Cortex of kidney (tissue), 1 donor: ENCODE measurements around the gene SERPINB13.
"Not testable (repeated sequence)": the region's sequence is repeated elsewhere in the genome, so short reads cannot be mapped to it uniquely, and the experiment has no call there.

Source experiments
- DNase-seq: peaks from one replicate; lab custom pipeline; 2025; lab: John Stamatoyannopoulos, UW

Gene SERPINB13

DNA sequence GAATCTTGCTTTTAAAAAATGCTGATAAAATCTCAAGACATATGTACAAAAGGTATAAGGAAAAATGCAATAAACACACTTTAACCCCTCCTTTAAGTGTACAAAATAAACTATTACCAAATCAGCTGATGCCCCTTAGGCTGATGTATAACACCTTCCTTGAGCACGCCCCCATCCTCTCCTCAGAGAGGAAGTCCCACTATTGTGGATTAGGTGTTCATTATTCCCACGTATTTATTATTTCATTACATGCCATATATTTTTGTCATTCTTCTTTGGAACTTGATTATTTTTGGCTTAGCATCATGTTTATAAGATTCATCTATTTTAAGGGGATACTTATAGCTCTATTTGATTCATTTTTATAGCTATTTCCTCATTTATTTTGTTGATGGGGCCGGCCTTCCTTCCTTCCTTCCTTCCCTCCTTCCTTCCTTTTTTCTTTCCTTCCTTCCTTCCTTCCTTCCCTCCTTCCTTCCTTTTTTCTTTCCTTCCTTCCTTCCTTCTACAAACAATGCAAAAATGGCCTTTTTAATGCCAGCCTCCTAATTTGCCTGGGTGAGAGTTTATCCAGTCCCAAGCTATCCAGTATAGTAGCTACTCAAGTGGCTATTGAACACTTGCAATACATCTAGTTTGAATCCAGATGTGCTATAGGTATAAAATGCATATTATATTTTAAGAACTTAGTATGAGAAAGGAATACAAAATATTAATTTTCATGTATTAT, 4.0 kb downstream of the SERPINB13 start:
- no peak for DNase-seq

DNA sequence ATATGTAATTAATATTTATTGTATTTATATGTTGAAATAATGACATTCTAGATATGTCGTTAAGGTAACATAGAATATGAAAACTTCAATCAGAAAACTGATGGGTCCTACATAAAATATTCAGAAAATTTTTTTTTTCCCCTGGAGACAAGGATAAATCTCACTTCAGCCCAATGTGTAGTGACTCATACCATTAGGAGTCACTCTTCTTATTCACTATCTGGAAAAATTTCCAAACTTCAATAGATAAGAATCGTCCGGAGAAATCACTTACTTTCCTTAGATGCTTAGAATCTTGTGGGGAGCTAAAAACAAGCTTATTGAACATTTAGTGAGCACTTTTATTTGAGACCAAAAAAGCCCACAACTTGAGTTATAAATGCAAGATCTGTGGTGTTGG, 4.6 kb downstream of the SERPINB13 start:
- no peak for DNase-seq

DNA sequence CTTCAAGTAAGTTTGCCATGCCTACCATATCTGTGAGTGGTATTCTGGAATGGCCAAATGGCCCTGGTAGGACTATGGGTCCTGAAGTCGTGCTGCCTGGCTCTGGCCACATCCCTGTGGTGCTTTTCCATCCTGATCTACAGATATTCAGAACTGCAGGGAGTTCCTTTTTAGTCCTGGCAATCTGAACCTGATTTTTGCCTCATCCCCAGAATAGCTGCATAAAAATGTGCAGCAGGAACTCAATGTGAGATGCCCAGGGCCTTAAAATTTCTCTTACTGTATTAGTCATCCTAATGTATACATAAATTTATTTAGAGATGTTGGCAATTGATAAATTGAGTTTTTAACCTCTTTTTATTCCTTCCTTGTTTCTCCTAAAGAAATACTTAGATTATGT, 5.3 kb downstream of the SERPINB13 start:
- DNase-seq, result no peak

DNA sequence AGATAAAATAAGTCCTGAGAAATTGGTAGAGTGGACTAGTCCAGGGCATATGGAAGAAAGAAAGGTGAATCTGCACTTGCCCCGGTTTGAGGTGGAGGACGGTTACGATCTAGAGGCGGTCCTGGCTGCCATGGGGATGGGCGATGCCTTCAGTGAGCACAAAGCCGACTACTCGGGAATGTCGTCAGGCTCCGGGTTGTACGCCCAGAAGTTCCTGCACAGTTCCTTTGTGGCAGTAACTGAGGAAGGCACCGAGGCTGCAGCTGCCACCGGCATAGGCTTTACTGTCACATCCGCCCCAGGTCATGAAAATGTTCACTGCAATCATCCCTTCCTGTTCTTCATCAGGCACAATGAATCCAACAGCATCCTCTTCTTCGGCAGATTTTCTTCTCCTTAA, 9.8 kb downstream of the SERPINB13 start:
- no peak for DNase-seq

GRCh38 chr18:63603355-63603754, 16.2 kb downstream of the SERPINB13 start:
- no peak for DNase-seq

- no peak for DNase-seq
These were observed 16.6 kb downstream of the SERPINB13 start for GRCh38 chr18:63603772-63604171.

DNA sequence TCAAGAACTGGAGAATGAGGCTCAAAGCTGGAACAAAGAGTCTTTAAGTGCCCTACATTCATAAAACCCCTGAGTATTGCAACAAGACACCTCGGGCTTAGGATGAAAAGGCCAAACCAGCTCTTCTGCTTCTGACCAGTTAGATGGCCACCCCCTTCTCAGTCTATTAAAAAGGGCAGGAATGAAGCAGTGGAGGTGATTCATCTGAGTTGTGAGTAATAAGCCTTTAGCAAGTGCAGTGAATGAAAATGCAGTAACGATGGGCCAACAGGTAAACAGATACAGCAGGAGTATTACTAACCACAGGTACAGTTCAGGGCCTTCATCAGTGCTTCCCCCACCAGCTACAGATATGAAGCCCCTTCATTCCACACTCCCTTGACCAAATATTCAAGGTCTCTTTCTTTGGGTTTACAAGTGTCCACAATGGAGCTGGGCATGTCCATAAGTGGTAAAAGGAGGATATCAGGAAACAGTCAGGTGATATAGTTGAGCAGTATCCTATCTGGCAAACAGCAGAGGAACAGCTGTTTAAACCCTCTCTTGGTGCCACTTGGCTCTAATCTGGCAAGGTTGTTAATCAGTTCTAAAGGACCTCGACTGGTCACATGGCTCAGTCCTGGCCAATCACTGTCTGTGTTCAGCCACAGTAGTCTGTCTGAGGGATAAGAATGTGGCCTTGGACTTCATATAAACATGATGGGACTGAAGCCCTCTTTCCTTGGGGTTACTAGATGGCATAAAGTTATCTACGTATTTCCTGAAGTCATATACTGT, 17.8 kb downstream of the SERPINB13 start:
- DNase-seq, result no peak

DNA sequence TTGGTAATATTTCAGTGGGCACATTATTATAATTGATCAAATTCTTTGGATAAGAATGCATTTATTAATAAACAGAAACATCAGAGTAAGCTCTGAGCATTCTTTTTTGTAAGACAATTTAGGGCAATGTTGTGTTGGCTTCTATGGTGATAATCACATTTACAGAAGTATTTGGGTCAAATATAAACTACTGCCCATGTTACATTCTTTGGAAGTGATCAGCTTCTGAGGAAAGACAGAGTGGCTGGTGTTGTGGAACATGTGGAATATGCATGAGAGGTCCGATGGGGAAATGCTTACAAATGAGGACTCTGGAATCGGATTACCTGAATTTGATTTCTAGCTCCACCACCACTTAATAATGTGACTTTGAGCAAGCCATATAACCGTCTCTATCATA, 19.4 kb downstream of the SERPINB13 start:
- no peak for DNase-seq

GRCh38 chr18:63613420-63613819, 26.3 kb downstream of the SERPINB13 start:
- DNase-seq, result no peak

- no peak for DNase-seq
These were observed 30.1 kb downstream of the SERPINB13 start for GRCh38 chr18:63617049-63617914.

GRCh38 chr18:63617915-63618234, 30.7 kb downstream of the SERPINB13 start:
- DNase-seq, result no peak

GRCh38 chr18:63619661-63620060, 32.5 kb downstream of the SERPINB13 start:
- no peak for DNase-seq

DNA sequence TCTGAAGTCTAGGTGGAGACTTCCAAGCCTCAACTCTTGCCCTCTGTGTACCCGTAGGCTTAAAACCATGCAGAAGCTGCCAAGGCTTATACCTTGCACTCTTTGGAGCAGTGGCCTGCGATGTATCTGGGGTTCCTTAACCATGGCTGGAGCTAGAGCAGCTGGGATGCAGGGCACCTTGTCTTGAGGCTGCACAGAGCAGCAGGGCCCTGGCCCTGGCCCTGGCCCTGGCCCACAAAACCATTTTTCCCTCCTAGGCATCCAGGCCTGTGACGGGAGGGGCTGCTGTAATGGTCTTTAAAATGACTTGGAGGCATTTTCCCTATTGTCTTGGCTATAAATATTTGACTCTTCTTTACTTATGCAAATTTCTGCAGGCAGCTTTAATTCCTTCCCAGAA, 37.7 kb downstream of the SERPINB13 start:
- DNase-seq, result no peak

GRCh38 chr18:63626431-63626830, 39.3 kb downstream of the SERPINB13 start:
- DNase-seq, result no peak

DNA sequence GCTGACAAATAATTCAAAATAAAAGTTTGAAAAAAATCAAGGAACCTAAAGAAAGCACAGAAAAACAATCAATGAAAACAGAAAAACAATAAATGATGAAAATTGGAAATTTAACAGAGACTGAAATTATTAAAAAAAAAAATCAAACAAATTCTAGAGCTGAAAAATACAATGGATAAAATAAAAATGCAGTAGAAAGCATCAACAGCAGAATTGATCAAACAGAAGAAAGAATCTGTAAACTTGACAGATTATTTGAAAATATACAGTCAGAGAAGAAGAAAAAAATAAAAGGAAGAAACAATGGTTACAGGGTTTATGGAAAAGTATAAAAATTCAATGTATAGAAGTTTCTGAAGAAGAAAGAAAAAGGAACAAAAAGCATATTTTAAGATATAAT, 40.7 kb downstream of the SERPINB13 start:
- DNase-seq, result no peak

DNA sequence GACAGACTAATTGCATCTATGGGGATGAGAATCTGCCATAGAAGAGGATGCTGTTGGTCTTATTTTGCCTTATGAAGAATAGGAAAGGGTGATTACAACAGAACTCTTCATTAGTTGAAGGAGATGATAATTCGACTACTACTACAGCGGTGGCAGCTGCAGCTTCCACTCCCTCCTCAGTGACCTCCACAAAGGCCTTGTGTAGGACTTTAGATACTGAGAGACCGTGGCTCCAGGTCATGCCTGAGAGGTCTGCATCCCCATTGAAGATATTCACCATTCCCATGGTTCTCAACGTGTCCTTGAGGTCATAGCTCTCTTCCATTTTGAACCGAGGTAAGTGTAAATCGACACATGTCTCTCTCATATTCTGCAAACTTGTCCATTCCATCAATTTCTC, 50.6 kb downstream of the SERPINB13 start:
- no peak for DNase-seq

DNA sequence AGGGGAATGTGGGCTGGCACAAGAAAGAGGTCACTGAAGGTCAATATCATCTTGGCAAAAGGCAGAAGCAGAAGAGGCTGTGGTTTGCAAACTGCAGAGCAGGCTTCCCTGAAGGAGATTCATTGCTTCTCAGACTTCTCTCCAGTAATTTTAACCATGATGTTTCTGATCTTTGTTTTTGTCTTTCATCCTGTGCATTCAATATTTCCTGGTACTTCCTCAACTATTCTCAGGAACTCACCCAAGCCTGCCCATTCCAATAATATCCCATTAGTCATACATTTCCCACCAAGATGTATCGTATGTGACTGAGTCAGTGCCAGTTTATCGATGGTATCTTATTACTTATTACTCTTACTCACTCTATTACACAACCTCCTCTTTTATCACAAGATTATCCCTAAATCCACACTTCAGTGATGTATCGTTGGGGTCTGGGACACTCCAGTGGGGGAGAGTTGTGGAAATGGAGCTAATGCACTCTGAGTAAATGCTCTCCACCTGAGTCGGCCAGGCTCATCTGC, 54.1 kb downstream of the SERPINB13 start:
- not testable (repeated sequence) for DNase-seq

- not testable (repeated sequence) for DNase-seq
These were observed 55.7 kb downstream of the SERPINB13 start for GRCh38 chr18:63642668-63643356.

DNA sequence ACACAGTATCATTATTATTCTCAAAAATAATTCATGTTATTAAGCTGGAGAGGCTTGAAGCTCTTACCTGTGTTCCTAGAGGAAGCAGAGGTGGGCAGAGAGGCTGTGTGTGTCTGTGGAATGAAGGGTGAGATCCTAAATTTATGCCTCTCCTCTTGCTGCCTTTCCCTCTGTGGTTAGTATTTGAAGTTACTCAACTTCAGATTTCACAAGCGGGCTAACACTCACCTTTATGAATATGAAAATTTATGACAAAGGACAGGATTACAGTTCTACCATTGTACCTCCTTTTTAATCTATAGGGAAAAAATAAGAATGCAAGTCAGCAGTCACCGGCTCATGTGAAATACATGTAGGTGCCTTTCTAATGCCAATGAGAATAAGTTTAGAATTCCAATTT, 57.0 kb downstream of the SERPINB13 start, which contains the start of gene SERPINB4:
SERPINB4 (minus strand) TSS at position 115 of the 400 bp plus-strand sequence. CDS start 679 bp downstream, outside the sequence.
- not testable (repeated sequence) for DNase-seq

GRCh38 chr18:63644694-63645093, 57.6 kb downstream of the SERPINB13 start:
- not testable (repeated sequence) for DNase-seq

DNA sequence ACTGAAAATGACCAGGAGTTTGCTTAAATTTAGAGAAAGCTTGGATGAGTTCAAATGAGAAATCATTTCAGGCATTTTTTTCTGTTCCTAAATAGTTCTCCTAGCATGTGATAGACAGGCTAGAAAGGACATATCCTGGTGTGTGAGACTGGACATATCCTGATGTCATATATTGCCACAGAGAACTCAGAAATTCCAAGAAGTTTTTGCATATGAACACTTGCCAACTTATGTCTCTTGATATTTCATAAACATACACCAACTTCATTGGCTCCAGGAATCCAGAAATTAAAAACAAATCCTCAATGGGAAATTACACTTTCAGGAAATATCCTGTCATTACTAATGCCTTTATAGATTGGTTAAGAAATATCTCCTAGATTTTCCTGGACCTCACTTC, 59.8 kb downstream of the SERPINB13 start:
- no peak for DNase-seq

GRCh38 chr18:63648241-63648640, 61.1 kb downstream of the SERPINB13 start:
- DNase-seq, result no peak
